Fibroblast of skin of abdomen (primary cell): ENCODE data around the gene PMPCB.
A peak's percentile ranks its signal among the peaks of the same experiment; 100 is the strongest.

Experiments
- DNase-seq: peaks from one replicate; pipeline ENCODE4 v3.0.0-alpha.2; 2013

PMPCB gene

GRCh38 chr7:103336761-103337160 lies 39.5 kb downstream of the PMPCB start:
- no peak for DNase-seq

DNA sequence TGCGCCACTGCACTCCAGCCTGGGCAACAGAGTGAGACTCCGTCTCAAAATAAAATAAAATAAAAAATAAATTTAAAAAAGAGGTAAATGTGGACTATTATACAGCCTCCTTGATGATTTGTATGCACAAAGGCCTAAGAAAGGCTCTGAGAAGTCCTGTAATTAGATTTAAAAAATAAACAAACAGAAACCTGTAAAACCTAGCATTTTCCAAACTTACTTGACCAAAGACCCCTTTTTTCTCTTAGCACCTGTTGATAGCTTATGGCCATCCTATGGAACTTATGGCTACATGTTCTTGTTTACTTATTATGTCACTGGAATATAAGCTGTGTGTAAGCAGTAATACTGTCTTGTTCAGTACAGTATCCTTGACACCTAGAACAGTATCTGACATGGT lies 41.6 kb downstream of the PMPCB start:
- no peak for DNase-seq

DNA sequence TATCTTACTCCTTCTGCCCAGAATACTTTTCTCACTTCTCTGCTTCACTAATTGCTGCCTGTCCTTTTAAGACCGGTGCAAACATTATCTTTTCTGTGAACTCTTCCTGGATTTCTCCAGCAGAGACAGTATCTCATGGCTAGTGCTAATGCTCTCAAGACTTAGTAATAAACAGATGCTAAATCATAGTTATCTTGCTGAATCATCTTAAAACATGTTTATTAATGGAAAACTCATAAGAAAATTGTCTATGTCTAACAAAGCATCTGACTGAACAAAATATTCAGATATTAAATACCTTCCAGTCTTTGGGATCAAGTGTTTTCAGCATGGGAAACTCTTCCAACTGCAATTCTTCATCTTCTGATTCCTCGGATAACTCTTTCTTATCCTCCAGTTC lies 44.2 kb downstream of the PMPCB start:
- DNase-seq: no peak

GRCh38 chr7:103343332-103343731 lies 46.1 kb downstream of the PMPCB start:
- DNase-seq: no peak

- peak; percentile 30 for DNase-seq
These were observed 46.7 kb downstream of the PMPCB start for GRCh38 chr7:103343758-103344452.

GRCh38 chr7:103344453-103345149 lies 47.4 kb downstream of the PMPCB start, which contains the start of gene DNAJC2:
Gene DNAJC2, minus strand, starts transcription at chr7:103344767. Its CDS starts 145 bp downstream, at chr7:103344622.
- DNase-seq: peak; percentile 93

DNA sequence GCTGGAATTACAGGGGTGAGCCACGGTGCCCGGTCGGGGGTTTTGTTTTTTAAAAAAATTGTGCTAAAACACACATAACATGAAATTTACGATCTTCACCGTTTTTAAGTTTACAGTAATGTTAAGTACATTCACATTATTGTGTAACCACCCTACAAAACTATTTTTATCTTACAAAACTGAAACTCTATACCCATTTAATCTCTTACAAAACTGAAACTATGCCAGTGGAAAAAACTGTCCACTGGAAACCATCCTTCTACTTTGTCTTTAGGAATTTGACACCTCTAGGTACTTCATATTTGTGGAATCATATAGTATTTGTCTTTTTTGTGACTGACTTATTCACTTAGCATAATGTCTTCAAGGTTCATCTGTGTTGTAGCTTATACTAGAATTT lies 49.2 kb downstream of the PMPCB start:
- DNase-seq: no peak

GRCh38 chr7:103347507-103348267 lies 50.5 kb downstream of the PMPCB start, which contains the start of gene PSMC2:
Gene PSMC2, plus strand, starts transcription at chr7:103347643. Its CDS starts 69 bp downstream, at chr7:103347712.
- peak; percentile 92 for DNase-seq

DNA sequence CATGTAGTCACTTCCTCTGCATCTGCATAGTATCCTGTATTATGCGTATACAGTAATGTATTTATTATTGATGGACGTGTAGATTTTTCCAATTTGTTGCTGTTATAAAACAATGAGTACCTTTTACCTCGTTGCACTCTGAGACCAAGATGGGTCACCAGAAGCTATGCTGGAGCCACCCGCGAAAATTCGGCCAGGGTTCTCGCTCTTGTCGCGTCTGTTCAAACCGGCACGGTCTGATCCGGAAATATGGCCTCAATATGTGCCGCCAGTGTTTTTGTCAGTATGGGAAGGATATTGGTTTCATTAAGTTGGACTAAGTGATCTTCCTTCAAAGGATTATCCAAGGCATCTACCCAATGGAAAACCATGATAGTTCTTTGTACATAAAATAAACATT lies 51.2 kb downstream of the PMPCB start:
- no peak for DNase-seq

DNA sequence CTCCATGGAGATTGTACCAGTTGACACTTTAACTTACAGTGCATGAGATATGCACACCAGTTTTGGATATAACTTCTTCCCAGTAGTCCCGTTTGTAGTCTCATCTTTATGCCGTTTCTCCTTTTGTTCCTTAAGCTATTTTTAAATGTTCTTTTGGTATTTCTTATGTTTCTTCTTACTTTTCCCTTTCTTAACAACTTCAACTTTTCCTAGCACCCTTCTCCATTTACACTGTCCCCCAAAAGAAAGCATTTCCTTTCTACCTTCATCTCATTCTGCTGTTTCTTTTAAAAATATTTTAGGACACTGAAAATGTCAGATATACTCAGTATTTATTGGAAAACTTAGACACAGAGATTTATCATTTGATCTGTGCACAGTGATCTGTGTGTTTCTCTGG lies 51.7 kb downstream of the PMPCB start:
- DNase-seq: no peak

GRCh38 chr7:103349805-103350204 lies 52.6 kb downstream of the PMPCB start:
- DNase-seq: no peak
